Panc1 (cell line): ENCODE data around the gene SPECC1. TPM values are rescaled to one million over a fixed set of nuclear protein-coding genes. Genes with fewer than 3 reads are reported as not detected.
"Not testable (repeated sequence)": the region's sequence is repeated elsewhere in the genome, so short reads cannot be mapped to it uniquely, and the experiment has no call there.

Source experiments
- ATAC-seq: fragments of 200-7000 bp; cut with Tn5 transposase; 2 replicates; pipeline ENCODE4 v1.9.1; 2020; ENCODE audit warnings: mild to moderate bottlenecking, moderate library complexity
- BruUV-seq: library from RNA; stranded (reverse); fragments of 400-500 nt; replicated peaks from 2 replicates; lab custom pipeline; 2021; lab: Mats Ljungman, UMichigan
- CTCF ChIA-PET: fragments of 300-600 bp; sonication (Branson Sonifier 250); formaldehyde crosslinking; loops from one replicate; lab custom pipeline; 2022; ENCODE audit warnings: antibody characterized with exemption; lab: Charles Lee
- POLR2A ChIA-PET: fragments of 300-600 bp; sonication (Branson Sonifier 250); formaldehyde crosslinking; loops from one replicate; lab custom pipeline; 2022; ENCODE audit warnings: antibody characterized with exemption; lab: Charles Lee
- DNase-seq: peaks from one replicate; pipeline ENCODE4 v3.0.0-alpha.2; 2010; ENCODE audit warnings: low read depth, low spot score
- H3K27ac ChIP-seq: 2 replicates; pipeline ENCODE4 v1.5.1; 2011; ENCODE audit warnings: mild to moderate bottlenecking, low read length, inconsistent platforms
- H3K27me3 ChIP-seq: fragments of 200-500 bp; sonication (Bioruptor generic); 2 replicates; pipeline ENCODE4 v1.6.0; 2014; ENCODE audit warnings: low read length, inconsistent platforms; ENCODE audit not compliant: control insufficient read depth, insufficient read depth
- H3K36me3 ChIP-seq: fragments of 200-500 bp; sonication (Bioruptor generic); 2 replicates; pipeline ENCODE4 v1.5.1; 2014; ENCODE audit warnings: inconsistent platforms, mild to moderate bottlenecking, low read length, moderate library complexity; ENCODE audit not compliant: control insufficient read depth, insufficient read depth
- H3K4me1 ChIP-seq: 2 replicates; pipeline ENCODE4 v1.5.1; 2011; ENCODE audit warnings: inconsistent platforms, mild to moderate bottlenecking, low read length, moderate library complexity; ENCODE audit not compliant: control insufficient read depth, insufficient read depth
- H3K4me3 ChIP-seq, 2 experiments: 2 replicates each; pipeline ENCODE4 v1.5.1; 2011 to 2012; ENCODE audit warnings: low read depth in 2 of 2, low read length in 2 of 2, mild to moderate bottlenecking in 2 of 2, inconsistent platforms in 1 of 2, moderate library complexity in 1 of 2
- H3K9me3 ChIP-seq: fragments of 200-500 bp; sonication (Bioruptor generic); 2 replicates; pipeline ENCODE4 v1.5.1; 2014; ENCODE audit warnings: low read depth, mild to moderate bottlenecking, inconsistent platforms, low read length, moderate library complexity; ENCODE audit not compliant: control insufficient read depth, insufficient read depth
- CTCF ChIP-seq: fragments of 450-650 bp; IDR thresholded peaks from 2 replicates; pipeline ENCODE4 v1.5.1; 2017; ENCODE audit warnings: mild to moderate bottlenecking
- POLR2AphosphoS5 ChIP-seq: IDR thresholded peaks from 2 replicates; pipeline ENCODE4 v1.6.1; 2012; ENCODE audit warnings: mild to moderate bottlenecking, low read depth, low read length, moderate library complexity
- SIN3A ChIP-seq: IDR thresholded peaks from 2 replicates; pipeline ENCODE4 v1.6.1; 2012; ENCODE audit warnings: low read depth, mild to moderate bottlenecking, low read length, moderate library complexity, borderline replicate concordance; ENCODE audit not compliant: insufficient read depth
- TCF7L2 ChIP-seq: IDR thresholded peaks from 2 replicates; pipeline ENCODE4 v1.6.1; 2011; ENCODE audit warnings: mild to moderate bottlenecking, low read depth, low read length, inconsistent platforms
- in situ Hi-C: cut with HindIII; loops from 2 replicates; pipeline ENCODE4 v1.10.0; 2016; ENCODE audit warnings: low sequenced_read_pairs, low pct_unique_long_range_greater_than_20kb
- intact Hi-C: fragments of 100-400 bp; cut with micrococcal nuclease; formaldehyde crosslinking; loops from one replicate; pipeline ENCODE4 v1.10.0; 2022; ENCODE audit not compliant: unreplicated experiment
- total RNA-seq: library from RNA; stranded (reverse); gene quantifications from one replicate; pipeline ENCODE4 v1.2.1, GENCODE V29; 2021; ENCODE audit not compliant: unreplicated experiment
- TF ChIP-seq, protein P1 (sequence below), 2 experiments: IDR thresholded peaks; 2 replicates each; pipeline ENCODE4 v1.6.1; 2011 to 2012; ENCODE audit warnings: low read depth in 2 of 2, control low read depth in 1 of 2, low read length in 1 of 2, mild to moderate bottlenecking in 1 of 2, moderate library complexity in 1 of 2; ENCODE audit not compliant: insufficient read depth in 1 of 2

The SPECC1 gene
- total RNA-seq, 1 experiment from 2014 or later, result 80.8 TPM

DNA sequence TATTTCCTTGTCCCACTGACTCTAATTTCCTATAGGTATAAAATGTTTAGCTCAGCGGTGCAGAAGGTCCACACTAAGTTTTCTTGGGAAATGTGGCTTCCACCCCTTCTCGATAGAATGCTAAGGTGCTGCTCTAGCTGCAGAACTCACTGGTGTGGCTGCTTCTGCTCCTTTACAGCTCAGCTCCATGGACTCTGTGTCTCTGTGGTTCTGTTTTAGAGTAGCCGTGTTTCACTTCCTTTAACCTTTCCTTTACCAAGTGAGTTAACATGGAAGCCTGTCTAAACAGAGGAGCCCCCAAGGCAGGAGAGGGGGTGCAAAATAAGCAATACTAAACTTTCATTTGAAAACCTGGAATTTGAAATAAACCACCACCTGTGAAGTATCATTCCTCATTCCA lies 65.3 kb downstream of the SPECC1 start:
- Histone ChIP-seq H3K4me1 (peaks cover 39% of the 10 kb centered on the region), H3K36me3 (no peaks in the 10 kb centered on the region), H3K27me3 (no peaks in the 10 kb centered on the region), H3K4me3 (no peak overlapping the region), H3K9me3 (no peaks in the 10 kb centered on the region), H3K27ac (peak overlapping the region; percentile 83)
- intact Hi-C loops (no loop called here), in situ Hi-C loops (no loop called here)
- ChIA-PET POLR2A (no interaction called here), CTCF (no interaction called here)
- no peak for ATAC-seq
- no peak for TF ChIP-seq POLR2AphosphoS5
- no peak for TF ChIP-seq SIN3A
- no peak for TF ChIP-seq CTCF
- TF ChIP-seq, protein P1, sequence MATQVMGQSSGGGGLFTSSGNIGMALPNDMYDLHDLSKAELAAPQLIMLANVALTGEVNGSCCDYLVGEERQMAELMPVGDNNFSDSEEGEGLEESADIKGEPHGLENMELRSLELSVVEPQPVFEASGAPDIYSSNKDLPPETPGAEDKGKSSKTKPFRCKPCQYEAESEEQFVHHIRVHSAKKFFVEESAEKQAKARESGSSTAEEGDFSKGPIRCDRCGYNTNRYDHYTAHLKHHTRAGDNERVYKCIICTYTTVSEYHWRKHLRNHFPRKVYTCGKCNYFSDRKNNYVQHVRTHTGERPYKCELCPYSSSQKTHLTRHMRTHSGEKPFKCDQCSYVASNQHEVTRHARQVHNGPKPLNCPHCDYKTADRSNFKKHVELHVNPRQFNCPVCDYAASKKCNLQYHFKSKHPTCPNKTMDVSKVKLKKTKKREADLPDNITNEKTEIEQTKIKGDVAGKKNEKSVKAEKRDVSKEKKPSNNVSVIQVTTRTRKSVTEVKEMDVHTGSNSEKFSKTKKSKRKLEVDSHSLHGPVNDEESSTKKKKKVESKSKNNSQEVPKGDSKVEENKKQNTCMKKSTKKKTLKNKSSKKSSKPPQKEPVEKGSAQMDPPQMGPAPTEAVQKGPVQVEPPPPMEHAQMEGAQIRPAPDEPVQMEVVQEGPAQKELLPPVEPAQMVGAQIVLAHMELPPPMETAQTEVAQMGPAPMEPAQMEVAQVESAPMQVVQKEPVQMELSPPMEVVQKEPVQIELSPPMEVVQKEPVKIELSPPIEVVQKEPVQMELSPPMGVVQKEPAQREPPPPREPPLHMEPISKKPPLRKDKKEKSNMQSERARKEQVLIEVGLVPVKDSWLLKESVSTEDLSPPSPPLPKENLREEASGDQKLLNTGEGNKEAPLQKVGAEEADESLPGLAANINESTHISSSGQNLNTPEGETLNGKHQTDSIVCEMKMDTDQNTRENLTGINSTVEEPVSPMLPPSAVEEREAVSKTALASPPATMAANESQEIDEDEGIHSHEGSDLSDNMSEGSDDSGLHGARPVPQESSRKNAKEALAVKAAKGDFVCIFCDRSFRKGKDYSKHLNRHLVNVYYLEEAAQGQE (IDR thresholded peaks at IDR 0.05; ENCODE audit: insufficient read depth in 1 of 2, low read depth in 2 of 2, low read length in 1 of 2), result no peak
- TF ChIP-seq TCF7L2, result no peak
- BruUV-seq, result no TSS peak
- no peak for DNase-seq

DNA sequence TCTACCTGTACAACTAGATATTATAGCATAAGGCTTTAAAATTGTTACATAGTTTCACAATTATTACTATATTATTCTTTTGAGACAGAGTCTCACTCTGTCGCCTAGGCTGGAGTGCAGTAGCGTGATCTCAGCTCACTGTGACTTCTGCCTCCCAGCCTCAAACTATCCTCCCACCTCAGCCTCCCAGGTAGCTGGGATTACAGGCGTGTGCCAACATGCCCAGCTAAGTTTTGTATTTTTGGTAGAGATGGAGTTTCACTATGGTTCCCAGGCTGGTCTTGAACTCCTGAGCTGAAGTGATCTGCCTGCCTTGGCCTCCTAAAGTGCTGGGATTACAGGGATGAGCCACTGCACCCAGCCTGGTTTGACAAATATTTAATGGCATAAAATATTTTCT lies 67.0 kb downstream of the SPECC1 start:
- in situ Hi-C loops, BruUV-seq, POLR2A ChIA-PET, CTCF ChIA-PET, DNase-seq, H3K4me3 ChIP-seq, H3K9me3 ChIP-seq, intact Hi-C loops, ATAC-seq, H3K36me3 ChIP-seq, H3K27me3 ChIP-seq: not testable (repeated sequence)
- H3K4me1 ChIP-seq, result peaks cover 42% of the 10 kb centered on the region
- peak overlapping the region; percentile 41; the same call in 1 of the 2 replicates for H3K27ac ChIP-seq

DNA sequence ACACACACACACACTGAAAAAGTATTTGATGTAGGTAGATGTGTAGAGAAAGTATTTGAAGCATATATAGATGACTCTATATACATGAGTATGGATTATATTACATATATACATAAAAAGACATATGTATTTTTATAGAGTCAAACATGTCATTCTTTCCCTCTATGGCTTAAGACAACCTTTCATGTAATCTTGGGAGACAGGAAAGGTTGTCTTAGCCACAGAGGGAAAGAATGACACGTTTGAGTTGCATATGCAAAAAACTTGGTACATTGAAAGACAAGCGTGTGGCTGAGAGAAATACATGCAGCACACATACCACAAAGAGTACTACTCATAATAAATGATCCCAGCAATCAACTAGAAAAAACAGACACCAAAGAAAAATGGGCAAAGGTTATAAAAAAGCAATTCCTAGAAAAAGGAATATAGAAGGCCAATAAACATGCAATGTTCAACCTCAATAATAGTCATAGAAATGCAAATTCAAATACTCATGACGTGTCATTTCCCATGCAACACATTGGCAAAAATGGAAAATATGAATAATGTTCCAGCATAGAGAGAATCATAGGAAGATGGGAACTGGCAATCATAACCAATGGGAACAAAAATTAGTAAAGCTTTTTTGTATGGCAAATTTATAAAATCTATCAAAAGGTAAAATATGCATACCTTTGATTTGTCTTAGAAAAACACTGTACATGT lies 69.0 kb downstream of the SPECC1 start:
- DNase-seq (no peak), ATAC-seq (no peak)
- Histone ChIP-seq H3K27me3 (no peaks in the 10 kb centered on the region), H3K9me3 (no peaks in the 10 kb centered on the region), H3K4me3 (no peak overlapping the region), H3K27ac (no peak overlapping the region), H3K36me3 (no peaks in the 10 kb centered on the region), H3K4me1 (peaks cover 26% of the 10 kb centered on the region)
- intact Hi-C loops (no loop called here), in situ Hi-C loops (no loop called here)
- CTCF ChIA-PET, result no interaction called here
- BruUV-seq, result no TSS peak
- POLR2A ChIA-PET, result no interaction called here
- TF ChIP-seq SIN3A (no peak), TCF7L2 (no peak), CTCF (no peak), POLR2AphosphoS5 (no peak)
- TF ChIP-seq, protein P1 (IDR thresholded peaks at IDR 0.05; ENCODE audit: insufficient read depth in 1 of 2, low read depth in 2 of 2, low read length in 1 of 2), result no peak
